HepG2 (cell line): ENCODE data around the gene PCDHGA11. TPM values are rescaled to one million over a fixed set of nuclear protein-coding genes. Genes with fewer than 3 reads are reported as not detected.

Experiments
- ATAC-seq: fragments of 200-7000 bp; cut with Tn5 transposase; 3 replicates; pipeline ENCODE4 v1.9.1; 2020; ENCODE audit warnings: mild to moderate bottlenecking, moderate library complexity
- BruUV-seq: library from RNA; stranded (reverse); fragments of 400-500 nt; replicated peaks from 2 replicates; lab custom pipeline; 2021; lab: Mats Ljungman, UMichigan
- CTCF ChIA-PET: fragments of 300-600 bp; formaldehyde crosslinking; extraction: SDS; loops from one replicate; lab custom pipeline; 2021; ENCODE audit warnings: low total read pairs, inconsistent platforms, low intra/inter-chr PET ratio; lab: Yijun Ruan, JAX
- POLR2A ChIA-PET: fragments of 350-600 bp; sonication (Branson Sonifier 250); formaldehyde crosslinking; loops from one replicate; lab custom pipeline; 2020; ENCODE audit warnings: antibody characterized with exemption, inconsistent platforms; lab: Yijun Ruan, JAX
- DNase-seq: peaks from one replicate; pipeline ENCODE4 v3.0.0-alpha.2; 2015; ENCODE audit warnings: low spot score
- FAIRE-seq: peaks from 3 replicates; lab custom pipeline; 2011; peaks lifted over from hg19 to GRCh38; lab: Jason Lieb, UNC
- H2AFZ ChIP-seq: one replicate; pipeline ENCODE4 v1.6.1; 2011; ENCODE audit warnings: low read length, inconsistent platforms
- H3K27ac ChIP-seq: fragments of 300-600 bp; 3 replicates; pipeline ENCODE4 v1.8.0; 2011; ENCODE audit warnings: mixed run types, mild to moderate bottlenecking, mixed read lengths, low read length, inconsistent platforms; ENCODE audit not compliant: insufficient read depth; ENCODE audit errors: extremely low read length
- H3K27me3 ChIP-seq, 2 experiments: fragments of 200-600 bp in 1 of 2; 2 replicates in 1 of 2; 3 replicates in 1 of 2; pipeline versions ENCODE4 v1.6.0 to v1.8.0; 2011; ENCODE audit warnings: low read length in 2 of 2, mild to moderate bottlenecking in 2 of 2, moderate library complexity in 2 of 2, inconsistent platforms in 1 of 2; ENCODE audit not compliant: insufficient read depth in 2 of 2, control insufficient read depth in 1 of 2
- H3K36me3 ChIP-seq, 2 experiments: fragments of 200-600 bp in 1 of 2; replicated peaks in 1 of 2; 2 replicates in 1 of 2; 3 replicates in 1 of 2; pipeline versions ENCODE4 v1.5.1 to v1.8.0; 2011; ENCODE audit warnings: low read length in 2 of 2, inconsistent platforms in 1 of 2; ENCODE audit not compliant: insufficient read depth in 2 of 2, control insufficient read depth in 1 of 2
- H3K4me1 ChIP-seq: 2 replicates; pipeline ENCODE4 v1.5.1; 2012; ENCODE audit warnings: low read length, inconsistent platforms; ENCODE audit not compliant: insufficient read depth
- H3K4me2 ChIP-seq: 2 replicates; pipeline ENCODE4 v1.6.0; 2011; ENCODE audit warnings: low read depth, low read length, inconsistent platforms
- H3K4me3 ChIP-seq, 3 experiments: fragments of 200-600 bp in 1 of 3; sonication (generic), shearing (Covaris generic) in 1 of 3; replicated peaks in 1 of 3; 2 replicates each; pipeline ENCODE4 v1.5.1; 2011 to 2016; ENCODE audit warnings: low read length in 3 of 3, inconsistent platforms in 2 of 3, low read depth in 2 of 3, mild to moderate bottlenecking in 2 of 3, control low read depth in 1 of 3, mixed read lengths in 1 of 3; ENCODE audit not compliant: insufficient read depth in 1 of 3
- H3K79me2 ChIP-seq: one replicate; pipeline ENCODE4 v1.6.1; 2011; ENCODE audit warnings: low read length, inconsistent platforms; ENCODE audit not compliant: insufficient read depth
- H3K9ac ChIP-seq: 2 replicates; pipeline ENCODE4 v1.6.0; 2011; ENCODE audit warnings: mild to moderate bottlenecking, low read depth, low read length, inconsistent platforms; ENCODE audit not compliant: insufficient read depth
- H3K9me3 ChIP-seq: 2 replicates; pipeline ENCODE4 v1.5.1; 2012; ENCODE audit warnings: mild to moderate bottlenecking, low read length
- H4K20me1 ChIP-seq: 2 replicates; pipeline ENCODE4 v1.6.0; 2011; ENCODE audit warnings: inconsistent platforms, mild to moderate bottlenecking, low read length, moderate library complexity; ENCODE audit not compliant: insufficient read depth
- CBFB ChIP-seq: sonication (generic); formaldehyde crosslinking; IDR thresholded peaks from 2 replicates; pipeline ENCODE4 v1.4.0; 2020; ENCODE audit warnings: missing genetic modification reagents
- SRSF9 ChIP-seq: fragments of 200-400 bp; formaldehyde crosslinking; IDR thresholded peaks from 2 replicates; pipeline ENCODE4 v1.6.1; 2018; ENCODE audit warnings: borderline replicate concordance, mild to moderate bottlenecking, low read depth, low read length; ENCODE audit not compliant: insufficient read depth, poor library complexity, severe bottlenecking
- ZNF431 ChIP-seq: sonication (generic); formaldehyde crosslinking; IDR thresholded peaks from 2 replicates; pipeline ENCODE4 v1.9.0; 2022; ENCODE audit warnings: missing genetic modification reagents, low read depth, mild to moderate bottlenecking, borderline replicate concordance
- WGBS: methylation state at CpG from one replicate; pipeline ENCODE4 v1.1.6; 2017; ENCODE audit warnings: low lambda C conversion rate; 5-methylcytosine and 5-hydroxymethylcytosine counted together
- in situ Hi-C: cut with HindIII; loops from 2 replicates; pipeline ENCODE4 v1.10.0; 2017; ENCODE audit warnings: low pct_unique_long_range_greater_than_20kb; ENCODE audit not compliant: extremely low pct_ligation_motif_present
- intact Hi-C: fragments of 100-400 bp; cut with micrococcal nuclease; formaldehyde crosslinking; loops from one replicate; pipeline ENCODE4 v1.10.0; 2022; ENCODE audit not compliant: unreplicated experiment
- polyA plus RNA-seq, 8 experiments: library from polyadenylated mRNA; depleted of rRNA in 3 of 8; stranded (reverse) in 7 of 8; unstranded in 1 of 8; fragments of >200 nt; fragmentation: Illumina TruSeq in 4 of 8; extraction: Trizol in 4 of 8; gene quantifications; 2 replicates each; pipeline versions ENCODE4 v1.2.1 to v1.2.3, GENCODE V29; 2011 to 2016; ENCODE audit warnings: low read depth in 4 of 8, missing spikeins in 1 of 8, mixed read lengths in 1 of 8; ENCODE audit not compliant: insufficient read depth in 1 of 8
- total RNA-seq, 5 experiments: library from RNA; depleted of rRNA; stranded (reverse); fragments of >200 nt; fragmentation: Illumina TruSeq; extraction: Trizol; gene quantifications; 2 replicates each; pipeline ENCODE4 v1.2.3, GENCODE V29; 2016; ENCODE audit warnings: low read depth in 1 of 5

PCDHGA11 gene
- total and polyA plus RNA-seq, 2 of the 13 experiments (the other 11 are each of a cell fraction or from before 2014, with no cell fraction given): 0.04 to 0.24 TPM

DNA sequence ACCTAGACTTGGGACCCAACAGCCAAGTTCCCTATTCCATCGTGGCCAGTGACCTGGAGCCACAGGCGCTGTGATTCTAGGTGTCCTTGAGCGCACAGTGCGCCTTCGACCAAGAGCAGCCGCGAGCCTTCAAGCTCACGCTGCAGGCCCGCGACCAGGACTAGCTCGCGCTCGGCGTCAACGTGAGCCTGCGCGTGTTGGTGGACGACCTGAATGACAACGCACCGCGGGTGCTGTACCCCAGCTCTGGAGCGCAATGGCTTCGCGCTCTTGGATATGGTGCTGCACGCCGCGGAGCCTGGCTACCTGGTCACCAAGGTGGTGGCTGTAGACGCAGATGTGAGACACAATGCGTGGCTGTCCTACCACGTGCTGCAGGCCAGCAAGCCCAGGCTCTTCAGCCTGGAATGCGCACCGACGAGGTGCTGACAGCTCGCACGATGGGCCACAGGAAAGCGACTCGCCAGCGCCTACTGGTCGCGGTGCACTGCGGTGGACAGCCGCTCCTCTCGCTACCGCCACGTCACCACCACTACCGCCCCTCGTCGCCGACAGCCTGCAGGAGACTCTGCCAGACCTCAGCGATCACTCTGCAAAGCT, 20.8 kb downstream of the PCDHGA11 start (continued):
- TF ChIP-seq SRSF9 (no peak), ZNF431 (CRISPR knock-in tag) (no peak)

DNA sequence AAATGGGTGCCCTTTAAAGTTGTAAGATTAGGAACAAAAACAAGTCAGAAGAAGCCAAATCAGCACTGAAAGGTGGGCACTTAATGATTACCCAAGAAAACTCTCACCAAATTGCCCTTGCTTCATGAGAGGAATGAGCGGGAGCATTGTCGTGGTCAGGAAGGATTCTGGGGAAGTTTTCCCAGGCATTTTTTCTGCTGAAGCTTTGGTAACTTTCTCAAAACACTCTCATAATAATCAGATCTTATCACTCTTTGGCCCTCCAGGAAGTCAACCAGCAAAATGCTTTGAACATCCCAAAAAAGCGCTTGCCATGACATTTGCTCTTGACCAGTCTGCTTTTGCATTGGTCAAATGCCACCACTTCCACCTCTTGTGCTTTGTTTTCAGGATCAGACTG, 44.5 kb downstream of the PCDHGA11 start:
- intact Hi-C loops (no loop called here), in situ Hi-C loops (no loop called here)
- Histone ChIP-seq H3K27ac (no peak overlapping the region), H3K4me2 (no peak overlapping the region), H3K9ac (no peak overlapping the region), H3K27me3 (no peaks in the 10 kb centered on the region; a peak in 1 of 5 replicates), H3K4me3 (no peak overlapping the region), H2AFZ (no peak overlapping the region), H3K79me2 (no peaks in the 10 kb centered on the region), H3K4me1 (no peaks in the 10 kb centered on the region), H3K9me3 (no peaks in the 10 kb centered on the region), H4K20me1 (no peaks in the 10 kb centered on the region), H3K36me3 (no peaks in the 10 kb centered on the region)
- ChIA-PET POLR2A (no interaction called here), CTCF (no interaction called here)
- WGBS: 61% methylated on average over 3 of the region's 3 CpGs
- FAIRE-seq (no peak), DNase-seq (no peak), ATAC-seq (no peak)
- no peak for TF ChIP-seq CBFB (CRISPR knock-in tag)
- BruUV-seq: no TSS peak

Other genes starting within 250 kb of the PCDHGA11 start
Only the 30 nearest of the 37 such genes appear.
- gene PCDHB12, start 212.3 kb upstream of the PCDHGA11 start, total RNA-seq (2016; rRNA removed; fragmentation: Illumina TruSeq; extraction: Trizol): 0.04 TPM in 1 of 2 replicates, not detected in the other
- 0.03 TPM in 2 replicates for gene PCDHB12, start 212.3 kb upstream of the PCDHGA11 start, polyA plus RNA-seq (2011; rRNA removed)
- 0.52 and 0.80 TPM in 2 replicates for gene PCDHB13, start 207.1 kb upstream of the PCDHGA11 start, total RNA-seq (2016; rRNA removed; fragmentation: Illumina TruSeq; extraction: Trizol)
- 0.57 and 0.63 TPM in 2 replicates for gene PCDHB13, start 207.1 kb upstream of the PCDHGA11 start, polyA plus RNA-seq (2011; rRNA removed)
- gene PCDHB14, start 197.7 kb upstream of the PCDHGA11 start, total RNA-seq (2016; rRNA removed; fragmentation: Illumina TruSeq; extraction: Trizol): 0.32 and 0.40 TPM in 2 replicates
- 0.37 and 0.73 TPM in 2 replicates for gene PCDHB14, start 197.7 kb upstream of the PCDHGA11 start, polyA plus RNA-seq (2011; rRNA removed)
- gene PCDHB15, start 175.7 kb upstream of the PCDHGA11 start, total RNA-seq (2016; rRNA removed; fragmentation: Illumina TruSeq; extraction: Trizol): 0.22 and 0.27 TPM in 2 replicates
- gene PCDHB15, start 175.7 kb upstream of the PCDHGA11 start, polyA plus RNA-seq (2011; rRNA removed): 0.26 and 0.48 TPM in 2 replicates
- gene SLC25A2, start 117.0 kb upstream of the PCDHGA11 start, total RNA-seq (2016; rRNA removed; fragmentation: Illumina TruSeq; extraction: Trizol): 0.13 TPM in 1 of 2 replicates, not detected in the other
- gene SLC25A2, start 117.0 kb upstream of the PCDHGA11 start, polyA plus RNA-seq (2011; rRNA removed): not detected in 2 replicates
- gene TAF7, start 100.3 kb upstream of the PCDHGA11 start, total RNA-seq (2016; rRNA removed; fragmentation: Illumina TruSeq; extraction: Trizol): 61.5 and 96.6 TPM in 2 replicates
- 36.5 and 41.6 TPM in 2 replicates for gene TAF7, start 100.3 kb upstream of the PCDHGA11 start, polyA plus RNA-seq (2011; rRNA removed)
- 0.04 and 0.31 TPM in 2 replicates for gene PCDHGA1, start 90.5 kb upstream of the PCDHGA11 start, total RNA-seq (2016; rRNA removed; fragmentation: Illumina TruSeq; extraction: Trizol)
- 0.40 TPM in 2 replicates for gene PCDHGA1, start 90.5 kb upstream of the PCDHGA11 start, polyA plus RNA-seq (2011; rRNA removed)
- 0.04 TPM in 1 of 2 replicates, not detected in the other for gene PCDHGA2, start 82.3 kb upstream of the PCDHGA11 start, total RNA-seq (2016; rRNA removed; fragmentation: Illumina TruSeq; extraction: Trizol)
- 0.09 and 0.11 TPM in 2 replicates for gene PCDHGA2, start 82.3 kb upstream of the PCDHGA11 start, polyA plus RNA-seq (2011; rRNA removed)
- not detected in 2 replicates for gene PCDHGA3, start 77.2 kb upstream of the PCDHGA11 start, total RNA-seq (2016; rRNA removed; fragmentation: Illumina TruSeq; extraction: Trizol)
- 0.03 and 0.05 TPM in 2 replicates for gene PCDHGA3, start 77.2 kb upstream of the PCDHGA11 start, polyA plus RNA-seq (2011; rRNA removed)
- gene PCDHGB1, start 71.0 kb upstream of the PCDHGA11 start, total RNA-seq (2016; rRNA removed; fragmentation: Illumina TruSeq; extraction: Trizol): 0.95 and 2.6 TPM in 2 replicates
- gene PCDHGB1, start 71.0 kb upstream of the PCDHGA11 start, polyA plus RNA-seq (2011; rRNA removed): 0.95 and 1.0 TPM in 2 replicates
- 0.15 and 0.58 TPM in 2 replicates for gene PCDHGA4, start 66.0 kb upstream of the PCDHGA11 start, total RNA-seq (2016; rRNA removed; fragmentation: Illumina TruSeq; extraction: Trizol)
- gene PCDHGA4, start 66.0 kb upstream of the PCDHGA11 start, polyA plus RNA-seq (2011; rRNA removed): 0.39 and 0.49 TPM in 2 replicates
- gene PCDHGB2, start 61.1 kb upstream of the PCDHGA11 start, total RNA-seq (2016; rRNA removed; fragmentation: Illumina TruSeq; extraction: Trizol): 0.64 and 0.77 TPM in 2 replicates
- gene PCDHGB2, start 61.1 kb upstream of the PCDHGA11 start, polyA plus RNA-seq (2011; rRNA removed): 0.80 and 0.82 TPM in 2 replicates
- 0.11 and 0.27 TPM in 2 replicates for gene PCDHGA5, start 56.9 kb upstream of the PCDHGA11 start, total RNA-seq (2016; rRNA removed; fragmentation: Illumina TruSeq; extraction: Trizol)
- 0.32 and 0.40 TPM in 2 replicates for gene PCDHGA5, start 56.9 kb upstream of the PCDHGA11 start, polyA plus RNA-seq (2011; rRNA removed)
- gene PCDHGB3, start 50.8 kb upstream of the PCDHGA11 start, total RNA-seq (2016; rRNA removed; fragmentation: Illumina TruSeq; extraction: Trizol): 0.13 and 0.40 TPM in 2 replicates
- gene PCDHGB3, start 50.8 kb upstream of the PCDHGA11 start, polyA plus RNA-seq (2011; rRNA removed): 0.44 and 0.67 TPM in 2 replicates
- 0.13 and 0.33 TPM in 2 replicates for gene PCDHGA6, start 47.2 kb upstream of the PCDHGA11 start, total RNA-seq (2016; rRNA removed; fragmentation: Illumina TruSeq; extraction: Trizol)
- gene PCDHGA6, start 47.2 kb upstream of the PCDHGA11 start, polyA plus RNA-seq (2011; rRNA removed): 0.51 and 0.54 TPM in 2 replicates
- gene PCDHGA7, start 38.3 kb upstream of the PCDHGA11 start, total RNA-seq (2016; rRNA removed; fragmentation: Illumina TruSeq; extraction: Trizol): 0.17 and 0.31 TPM in 2 replicates
- 0.11 and 0.13 TPM in 2 replicates for gene PCDHGA7, start 38.3 kb upstream of the PCDHGA11 start, polyA plus RNA-seq (2011; rRNA removed)
- gene PCDHGB4, start 33.4 kb upstream of the PCDHGA11 start, total RNA-seq (2016; rRNA removed; fragmentation: Illumina TruSeq; extraction: Trizol): 1.7 and 3.3 TPM in 2 replicates
- gene PCDHGB4, start 33.4 kb upstream of the PCDHGA11 start, polyA plus RNA-seq (2011; rRNA removed): 1.7 and 2.1 TPM in 2 replicates
- 0.08 and 0.29 TPM in 2 replicates for gene PCDHGA8, start 28.4 kb upstream of the PCDHGA11 start, total RNA-seq (2016; rRNA removed; fragmentation: Illumina TruSeq; extraction: Trizol)
- gene PCDHGA8, start 28.4 kb upstream of the PCDHGA11 start, polyA plus RNA-seq (2011; rRNA removed): 0.04 and 0.05 TPM in 2 replicates
- gene PCDHGB5, start 23.1 kb upstream of the PCDHGA11 start, total RNA-seq (2016; rRNA removed; fragmentation: Illumina TruSeq; extraction: Trizol): 0.44 TPM in 1 of 2 replicates, not detected in the other
- gene PCDHGB5, start 23.1 kb upstream of the PCDHGA11 start, polyA plus RNA-seq (2011; rRNA removed): 0.08 and 0.13 TPM in 2 replicates
- gene PCDHGA9, start 18.3 kb upstream of the PCDHGA11 start, total RNA-seq (2016; rRNA removed; fragmentation: Illumina TruSeq; extraction: Trizol): 0.38 TPM in 1 of 2 replicates, not detected in the other
- 0.04 and 0.09 TPM in 2 replicates for gene PCDHGA9, start 18.3 kb upstream of the PCDHGA11 start, polyA plus RNA-seq (2011; rRNA removed)
- 0.20 TPM in 1 of 2 replicates, not detected in the other for gene PCDHGB6, start 13.0 kb upstream of the PCDHGA11 start, total RNA-seq (2016; rRNA removed; fragmentation: Illumina TruSeq; extraction: Trizol)
- 0.01 and 0.12 TPM in 2 replicates for gene PCDHGB6, start 13.0 kb upstream of the PCDHGA11 start, polyA plus RNA-seq (2011; rRNA removed)
- 0.06 and 0.18 TPM in 2 replicates for gene PCDHGA10, start 8.1 kb upstream of the PCDHGA11 start, total RNA-seq (2016; rRNA removed; fragmentation: Illumina TruSeq; extraction: Trizol)
- gene PCDHGA10, start 8.1 kb upstream of the PCDHGA11 start, polyA plus RNA-seq (2011; rRNA removed): 0.04 TPM in 2 replicates
- 0.07 and 0.18 TPM in 2 replicates for gene PCDHGB7, start 3.4 kb upstream of the PCDHGA11 start, total RNA-seq (2016; rRNA removed; fragmentation: Illumina TruSeq; extraction: Trizol)
- 0.08 and 0.10 TPM in 2 replicates for gene PCDHGB7, start 3.4 kb upstream of the PCDHGA11 start, polyA plus RNA-seq (2011; rRNA removed)
- gene PCDHGA12, start 9.5 kb downstream of the PCDHGA11 start, total RNA-seq (2016; rRNA removed; fragmentation: Illumina TruSeq; extraction: Trizol): 0.13 TPM in 1 of 2 replicates, not detected in the other
- 0.03 and 0.07 TPM in 2 replicates for gene PCDHGA12, start 9.5 kb downstream of the PCDHGA11 start, polyA plus RNA-seq (2011; rRNA removed)
- 0.20 and 0.21 TPM in 2 replicates for gene PCDHGC3, start 54.9 kb downstream of the PCDHGA11 start, total RNA-seq (2016; rRNA removed; fragmentation: Illumina TruSeq; extraction: Trizol)
- 0.20 and 0.30 TPM in 2 replicates for gene PCDHGC3, start 54.9 kb downstream of the PCDHGA11 start, polyA plus RNA-seq (2011; rRNA removed)
- gene PCDHGC4, start 64.0 kb downstream of the PCDHGA11 start, total RNA-seq (2016; rRNA removed; fragmentation: Illumina TruSeq; extraction: Trizol): 0.07 TPM in 1 of 2 replicates, not detected in the other
- gene PCDHGC4, start 64.0 kb downstream of the PCDHGA11 start, polyA plus RNA-seq (2011; rRNA removed): 0.10 TPM in 1 of 2 replicates, not detected in the other
- gene PCDHGC5, start 68.0 kb downstream of the PCDHGA11 start, total RNA-seq (2016; rRNA removed; fragmentation: Illumina TruSeq; extraction: Trizol): not detected in 2 replicates
- 0.03 TPM in 1 of 2 replicates, not detected in the other for gene PCDHGC5, start 68.0 kb downstream of the PCDHGA11 start, polyA plus RNA-seq (2011; rRNA removed)
- gene DIAPH1, start 197.9 kb downstream of the PCDHGA11 start, total RNA-seq (2016; rRNA removed; fragmentation: Illumina TruSeq; extraction: Trizol): 28.5 and 33.9 TPM in 2 replicates
- 25.1 and 33.2 TPM in 2 replicates for gene DIAPH1, start 197.9 kb downstream of the PCDHGA11 start, polyA plus RNA-seq (2011; rRNA removed)
- gene HDAC3, start 215.8 kb downstream of the PCDHGA11 start, total RNA-seq (2016; rRNA removed; fragmentation: Illumina TruSeq; extraction: Trizol): 83.9 and 84.0 TPM in 2 replicates
- 90.0 and 94.1 TPM in 2 replicates for gene HDAC3, start 215.8 kb downstream of the PCDHGA11 start, polyA plus RNA-seq (2011; rRNA removed)
- gene RELL2, start 215.9 kb downstream of the PCDHGA11 start, total RNA-seq (2016; rRNA removed; fragmentation: Illumina TruSeq; extraction: Trizol): 5.2 and 8.3 TPM in 2 replicates
- 6.4 and 9.9 TPM in 2 replicates for gene RELL2, start 215.9 kb downstream of the PCDHGA11 start, polyA plus RNA-seq (2011; rRNA removed)